Astrocyte (in vitro differentiated cells and primary cell): ENCODE results near the gene RTN3. TPM values are rescaled to one million over a fixed set of nuclear protein-coding genes. Genes with fewer than 3 reads are reported as not detected.

Source experiments
- DNase-seq: peaks from one replicate; pipeline ENCODE4 v3.0.0-alpha.2; 2010; ENCODE audit warnings: low read depth
- FAIRE-seq: peaks from 2 replicates; lab custom pipeline; 2011; peaks lifted over from hg19 to GRCh38; lab: Jason Lieb, UNC
- H2AFZ ChIP-seq: 2 replicates; pipeline ENCODE4 v1.6.0; 2012; ENCODE audit warnings: low read depth, low read length, inconsistent platforms
- H3K27ac ChIP-seq: 2 replicates; pipeline ENCODE4 v1.5.1; 2011; ENCODE audit warnings: low read depth, low read length, inconsistent platforms
- H3K27me3 ChIP-seq: 2 replicates; pipeline ENCODE4 v1.6.0; 2011; ENCODE audit warnings: low read length, inconsistent platforms; ENCODE audit not compliant: insufficient read depth
- H3K36me3 ChIP-seq: 2 replicates; pipeline ENCODE4 v1.5.1; 2011; ENCODE audit warnings: low read length, inconsistent platforms; ENCODE audit not compliant: insufficient read depth
- H3K4me1 ChIP-seq: 2 replicates; pipeline ENCODE4 v1.5.1; 2011; ENCODE audit warnings: low read length, inconsistent platforms; ENCODE audit not compliant: insufficient read depth
- H3K4me2 ChIP-seq: 2 replicates; pipeline ENCODE4 v1.6.0; 2012; ENCODE audit warnings: low read length, inconsistent platforms
- H3K4me3 ChIP-seq: 2 replicates; pipeline ENCODE4 v1.5.1; 2011; ENCODE audit warnings: low read depth, mild to moderate bottlenecking, low read length, inconsistent platforms; ENCODE audit not compliant: insufficient read depth
- H3K79me2 ChIP-seq: 2 replicates; pipeline ENCODE4 v1.6.0; 2012; ENCODE audit warnings: mild to moderate bottlenecking, low read length, inconsistent platforms; ENCODE audit not compliant: insufficient read depth
- H3K9ac ChIP-seq: 2 replicates; pipeline ENCODE4 v1.6.0; 2012; ENCODE audit warnings: mild to moderate bottlenecking, low read length, inconsistent platforms
- H3K9me3 ChIP-seq: 2 replicates; pipeline ENCODE4 v1.5.1; 2012; ENCODE audit warnings: low read depth, mild to moderate bottlenecking, low read length, inconsistent platforms; ENCODE audit not compliant: insufficient read depth
- H4K20me1 ChIP-seq: 2 replicates; pipeline ENCODE4 v1.6.0; 2012; ENCODE audit warnings: low read length, inconsistent platforms; ENCODE audit not compliant: insufficient read depth
- H3K27ac Mint-ChIP-seq: one replicate; pipeline ENCODE4 v1.8.0; 2021; ENCODE audit warnings: mild to moderate bottlenecking, mixed read lengths; ENCODE audit not compliant: unreplicated experiment
- H3K27me3 Mint-ChIP-seq: one replicate; pipeline ENCODE4 v1.8.0; 2021; ENCODE audit warnings: low read depth, mixed read lengths; ENCODE audit not compliant: unreplicated experiment
- H3K36me3 Mint-ChIP-seq: one replicate; pipeline ENCODE4 v1.8.0; 2021; ENCODE audit warnings: low read depth, mixed read lengths; ENCODE audit not compliant: unreplicated experiment
- H3K4me1 Mint-ChIP-seq: one replicate; pipeline ENCODE4 v1.8.0; 2021; ENCODE audit warnings: low read depth, mixed read lengths; ENCODE audit not compliant: unreplicated experiment
- H3K4me3 Mint-ChIP-seq: one replicate; pipeline ENCODE4 v1.8.0; 2021; ENCODE audit warnings: mild to moderate bottlenecking, moderate library complexity, mixed read lengths; ENCODE audit not compliant: unreplicated experiment
- H3K9me3 Mint-ChIP-seq: one replicate; pipeline ENCODE4 v1.8.0; 2021; ENCODE audit warnings: mild to moderate bottlenecking, mixed read lengths; ENCODE audit not compliant: unreplicated experiment
- EZH2 ChIP-seq: IDR thresholded peaks from 2 replicates; pipeline ENCODE4 v1.6.1; 2012; ENCODE audit warnings: mild to moderate bottlenecking, low read length, inconsistent platforms; ENCODE audit not compliant: insufficient read depth
- total RNA-seq: library from RNA; stranded (reverse); gene quantifications from 2 replicates; pipeline ENCODE4 v1.2.1, GENCODE V29; 2021
- TF ChIP-seq, protein P1 (sequence below): IDR thresholded peaks from 2 replicates; pipeline ENCODE4 v1.5.1; 2011; ENCODE audit warnings: low read depth, mild to moderate bottlenecking, inconsistent platforms, low read length, moderate library complexity; ENCODE audit not compliant: insufficient read depth

RTN3 gene
- total RNA-seq, 1 donor from 2014 or later = 99.5 TPM

DNA sequence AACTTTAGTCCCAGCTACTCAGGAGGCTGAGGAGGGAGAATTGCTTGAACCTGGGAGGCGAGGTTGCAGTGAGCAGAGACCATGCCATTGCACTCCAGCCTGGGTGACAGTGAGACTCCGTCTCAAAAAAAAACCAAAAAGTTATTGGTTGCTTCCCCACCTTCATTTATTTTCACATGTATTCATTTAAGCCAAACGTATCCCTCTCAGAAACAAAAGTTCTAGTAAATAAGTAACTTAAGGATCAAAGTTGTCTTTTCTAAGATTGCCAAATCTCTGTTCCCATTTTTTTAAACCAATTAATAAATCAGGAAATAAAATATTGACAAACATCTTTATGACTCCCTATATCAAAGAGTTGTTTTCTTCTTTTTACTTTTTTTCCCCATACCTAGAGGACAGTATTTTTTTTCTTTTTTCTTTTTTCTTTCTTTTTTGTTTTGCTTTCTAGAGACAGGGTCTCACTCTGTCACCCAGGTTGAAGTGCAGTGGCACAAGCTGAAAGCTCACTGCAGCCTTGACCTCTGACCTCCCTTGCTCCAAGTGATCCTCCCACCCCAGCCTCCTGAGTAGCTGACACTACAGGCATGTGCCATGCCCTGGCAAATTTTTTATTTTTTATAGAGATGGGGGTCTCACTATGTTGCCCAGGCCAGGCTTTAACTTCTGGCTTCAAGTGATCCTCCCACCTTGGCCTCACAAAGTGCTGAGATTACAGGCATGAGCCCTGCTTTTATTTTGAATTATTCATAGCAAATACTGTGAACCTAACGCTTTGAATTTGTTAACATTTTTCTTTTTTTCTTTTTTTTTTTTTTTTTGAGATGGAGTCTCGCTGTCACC is 75.8 kb downstream of the RTN3 start:
- Histone ChIP-seq H3K4me2 (no peak overlapping the region), H3K27me3 (no peaks in the 10 kb centered on the region), H3K4me1 (no peaks in the 10 kb centered on the region), H3K27ac (no peak overlapping the region), H3K36me3 (peaks cover 12% of the 10 kb centered on the region), H2AFZ (no peak overlapping the region), H3K4me3 (no peak overlapping the region), H3K9ac (no peak overlapping the region), H3K79me2 (no peaks in the 10 kb centered on the region), H4K20me1 (peaks cover 17% of the 10 kb centered on the region), H3K9me3 (no peaks in the 10 kb centered on the region)
- DNase-seq (no peak), FAIRE-seq (no peak)
- no peak for TF ChIP-seq EZH2
- TF ChIP-seq, protein P1, sequence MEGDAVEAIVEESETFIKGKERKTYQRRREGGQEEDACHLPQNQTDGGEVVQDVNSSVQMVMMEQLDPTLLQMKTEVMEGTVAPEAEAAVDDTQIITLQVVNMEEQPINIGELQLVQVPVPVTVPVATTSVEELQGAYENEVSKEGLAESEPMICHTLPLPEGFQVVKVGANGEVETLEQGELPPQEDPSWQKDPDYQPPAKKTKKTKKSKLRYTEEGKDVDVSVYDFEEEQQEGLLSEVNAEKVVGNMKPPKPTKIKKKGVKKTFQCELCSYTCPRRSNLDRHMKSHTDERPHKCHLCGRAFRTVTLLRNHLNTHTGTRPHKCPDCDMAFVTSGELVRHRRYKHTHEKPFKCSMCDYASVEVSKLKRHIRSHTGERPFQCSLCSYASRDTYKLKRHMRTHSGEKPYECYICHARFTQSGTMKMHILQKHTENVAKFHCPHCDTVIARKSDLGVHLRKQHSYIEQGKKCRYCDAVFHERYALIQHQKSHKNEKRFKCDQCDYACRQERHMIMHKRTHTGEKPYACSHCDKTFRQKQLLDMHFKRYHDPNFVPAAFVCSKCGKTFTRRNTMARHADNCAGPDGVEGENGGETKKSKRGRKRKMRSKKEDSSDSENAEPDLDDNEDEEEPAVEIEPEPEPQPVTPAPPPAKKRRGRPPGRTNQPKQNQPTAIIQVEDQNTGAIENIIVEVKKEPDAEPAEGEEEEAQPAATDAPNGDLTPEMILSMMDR = no peak
- H3K9me3 Mint-ChIP-seq = no peaks in the 10 kb centered on the region
- H3K4me3 Mint-ChIP-seq = no peak overlapping the region
- H3K27ac Mint-ChIP-seq = no peak overlapping the region
- no peaks in the 10 kb centered on the region for H3K27me3 Mint-ChIP-seq
- peaks cover 6% of the 10 kb centered on the region for H3K4me1 Mint-ChIP-seq
- H3K36me3 Mint-ChIP-seq = peaks cover 11% of the 10 kb centered on the region

DNA sequence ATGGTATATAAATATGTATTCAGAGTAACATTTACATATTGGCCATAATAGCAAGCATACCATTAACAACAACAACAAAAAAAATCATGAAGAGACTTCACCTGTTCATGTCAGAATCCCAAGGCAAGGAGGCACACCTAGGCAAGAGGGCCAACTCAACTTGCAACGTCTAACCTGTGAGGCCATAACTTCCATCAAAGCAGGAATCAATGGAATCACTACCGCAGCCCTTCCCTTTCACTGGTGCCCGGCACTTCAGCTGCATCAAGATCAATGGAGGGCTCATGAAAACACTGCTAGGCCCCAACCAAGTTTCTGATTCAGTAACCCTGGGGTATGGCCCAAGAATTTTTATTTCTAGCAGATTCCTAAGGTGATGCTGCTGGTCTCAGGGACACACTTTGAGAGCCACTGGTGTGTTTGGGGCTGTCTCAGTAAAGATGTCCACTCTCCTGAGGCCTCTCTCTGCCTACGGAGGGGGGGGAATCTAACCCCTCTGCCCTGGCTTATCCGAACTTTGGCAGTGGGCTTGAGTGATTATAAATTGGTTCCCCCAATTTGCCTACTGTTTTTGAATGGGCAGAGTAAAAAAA is 79.3 kb downstream of the RTN3 start:
- Histone ChIP-seq H3K4me1 (peaks cover 12% of the 10 kb centered on the region), H3K27me3 (no peaks in the 10 kb centered on the region), H3K79me2 (peaks cover 7% of the 10 kb centered on the region), H3K4me3 (no peak overlapping the region), H2AFZ (no peak overlapping the region), H3K36me3 (peaks cover 9% of the 10 kb centered on the region), H3K27ac (no peak overlapping the region), H3K9me3 (no peaks in the 10 kb centered on the region), H3K9ac (no peak overlapping the region), H4K20me1 (peaks cover 32% of the 10 kb centered on the region), H3K4me2 (no peak overlapping the region)
- Mint-ChIP-seq H3K36me3 (peaks cover 7% of the 10 kb centered on the region), H3K4me3 (peak overlapping the region; percentile 40), H3K4me1 (peaks cover 11% of the 10 kb centered on the region), H3K27me3 (no peaks in the 10 kb centered on the region), H3K27ac (no peak overlapping the region), H3K9me3 (no peaks in the 10 kb centered on the region)
- FAIRE-seq (no peak), DNase-seq (no peak)
- TF ChIP-seq, protein P1 = no peak
- no peak for TF ChIP-seq EZH2
